Non-pigmented ciliary epithelial cell (primary cell): ENCODE results near the gene PGRMC2.
A peak's percentile ranks its signal among the peaks of the same experiment; 100 is the strongest.

Source experiments
- DNase-seq: peaks from one replicate; pipeline ENCODE4 v3.0.0-alpha.2; 2010; ENCODE audit warnings: low read depth

Gene PGRMC2

DNA sequence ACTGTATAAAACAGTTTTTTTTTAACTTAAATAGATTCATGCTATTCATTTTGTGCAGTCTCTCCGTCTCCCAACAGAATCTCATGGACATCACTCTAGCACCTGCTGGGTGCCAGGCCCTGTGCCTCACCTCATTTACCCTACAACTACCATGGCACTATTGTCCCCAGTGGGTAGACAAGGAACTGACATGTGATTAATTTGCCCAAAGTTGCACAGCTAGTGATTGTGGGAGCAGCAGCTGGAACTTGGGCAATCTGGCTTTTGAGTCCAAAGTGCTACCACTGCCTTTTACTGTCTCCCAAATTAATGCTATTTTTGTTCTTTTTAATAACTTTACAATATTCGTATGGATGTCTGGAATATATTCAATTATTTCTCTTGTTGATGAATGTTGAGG is 11.2 kb upstream of the PGRMC2 start:
- no peak for DNase-seq

DNA sequence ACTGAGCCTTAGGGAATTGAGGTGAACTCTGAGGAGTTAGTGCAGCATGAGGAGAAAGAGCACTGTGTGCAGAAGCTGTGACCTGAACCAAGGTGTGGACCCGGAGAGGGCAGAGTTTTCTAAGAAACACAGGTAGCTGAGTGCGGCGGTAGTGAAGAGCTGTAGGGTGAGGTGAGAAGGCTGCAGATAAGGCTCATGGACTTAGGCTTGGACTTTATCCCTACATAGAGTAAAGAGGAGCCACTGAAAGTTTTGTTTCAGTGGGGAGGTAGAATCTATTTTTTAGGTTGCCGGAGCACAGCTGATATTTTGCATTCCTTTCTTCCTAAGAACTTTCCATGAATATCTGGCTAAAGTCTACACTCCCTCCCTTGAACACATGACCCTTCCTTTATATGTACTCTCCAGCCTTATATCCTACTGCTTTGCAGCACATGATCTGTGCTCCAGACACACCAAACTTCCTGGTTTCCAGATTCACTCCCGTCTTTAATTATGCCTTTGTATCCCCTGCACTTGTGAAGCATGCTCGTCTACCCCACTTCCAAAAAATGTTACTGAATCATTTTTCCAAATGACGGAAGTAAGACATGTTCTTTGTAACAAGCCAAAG is 10.6 kb upstream of the PGRMC2 start:
- no peak for DNase-seq

DNA sequence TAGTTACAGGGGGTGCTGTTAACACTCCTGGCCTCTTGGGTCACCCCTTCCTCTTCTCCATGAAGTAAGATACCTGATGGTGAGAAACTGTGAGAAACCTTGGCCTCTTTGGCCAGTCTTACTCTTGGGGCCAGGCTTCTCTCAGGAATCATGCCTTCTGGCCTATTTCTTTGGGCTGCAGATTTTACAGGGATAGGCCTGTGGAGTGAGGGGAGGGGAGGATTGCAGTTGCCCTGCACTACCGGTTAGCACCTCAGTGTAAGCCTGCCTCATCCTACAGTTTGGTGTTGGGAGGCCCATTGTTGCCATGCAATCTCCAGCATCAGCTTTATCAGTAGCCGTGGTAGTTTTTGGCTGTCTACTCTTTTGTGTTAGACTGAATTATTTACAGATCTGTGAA is 7.6 kb upstream of the PGRMC2 start:
- no peak for DNase-seq

- no peak for DNase-seq
These were observed 6.9 kb upstream of the PGRMC2 start for GRCh38 chr4:128294464-128294863.

- DNase-seq, result no peak
These were observed 4.7 kb upstream of the PGRMC2 start for GRCh38 chr4:128292349-128292748.

DNA sequence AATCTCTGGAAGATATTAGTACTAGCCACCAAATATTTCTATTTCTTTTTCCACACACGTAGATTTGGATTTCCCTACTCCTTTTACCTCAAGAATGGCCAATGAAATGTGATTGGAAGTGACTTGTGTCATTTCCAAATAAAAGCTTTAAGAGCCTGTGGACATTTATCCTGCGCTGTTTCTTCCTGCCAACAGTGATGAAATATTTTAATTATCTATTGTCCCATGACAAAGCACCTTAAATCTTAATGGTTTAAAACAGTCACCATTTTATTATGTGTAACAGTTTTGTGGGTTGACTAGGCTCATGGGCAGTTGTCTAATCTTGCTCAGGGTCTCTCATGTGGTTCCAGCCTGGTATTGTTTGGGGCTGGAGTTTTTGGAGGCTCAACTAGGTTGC is 3.5 kb upstream of the PGRMC2 start:
- no peak for DNase-seq

DNA sequence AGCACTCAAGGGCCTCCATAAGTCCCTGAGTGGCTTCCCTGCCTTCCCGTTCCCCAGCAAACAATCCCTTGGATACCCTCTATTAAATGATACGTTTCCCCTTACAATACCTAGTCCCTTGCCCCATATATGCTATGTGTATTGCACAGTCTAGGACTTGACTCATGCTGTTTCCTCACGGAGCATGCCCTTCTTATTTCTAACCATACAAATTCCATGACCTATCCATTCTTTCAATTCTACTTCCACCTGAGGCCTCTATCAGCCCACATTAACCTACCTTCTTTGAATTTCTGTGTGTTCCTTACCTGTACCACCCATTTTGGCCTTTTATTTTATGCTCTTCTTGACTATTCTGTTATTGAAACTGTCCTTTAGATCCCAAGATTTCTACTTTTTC is 2.9 kb upstream of the PGRMC2 start:
- no peak for DNase-seq

GRCh38 chr4:128289523-128290158 is 2.0 kb upstream of the PGRMC2 start:
- DNase-seq, result no peak

- DNase-seq, result no peak
These were observed 1.1 kb upstream of the PGRMC2 start for GRCh38 chr4:128288689-128289106.

- peak; percentile 94 for DNase-seq
These were observed 467 bp upstream of the PGRMC2 start for GRCh38 chr4:128287871-128288688.

DNA sequence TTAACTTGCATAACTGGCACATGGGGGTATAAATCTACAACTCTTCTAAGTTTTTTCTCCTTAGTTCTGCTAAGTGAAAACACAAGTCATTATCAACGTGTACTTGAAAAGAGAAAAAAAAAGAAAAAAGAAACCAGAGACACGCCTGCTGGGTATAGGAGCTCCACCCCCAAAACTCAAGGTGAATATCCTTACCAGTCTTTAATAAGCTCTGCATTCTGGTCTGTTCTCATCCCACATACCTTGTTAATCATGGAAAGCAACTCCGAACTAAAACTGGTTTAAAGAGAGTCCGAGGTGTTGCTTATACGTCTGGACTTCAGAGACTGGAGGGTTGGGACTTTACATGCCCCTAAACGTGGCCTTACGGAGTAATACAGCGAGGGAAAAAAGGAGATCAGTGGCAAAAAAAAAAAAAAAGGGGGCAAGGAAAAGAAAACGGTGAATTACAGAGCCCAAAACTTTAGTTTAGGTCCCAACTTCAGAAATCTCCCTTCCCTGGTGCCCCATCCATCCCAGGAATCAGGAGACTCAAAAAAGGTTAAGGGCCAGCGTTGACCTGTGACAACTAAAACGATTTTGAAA is 1.0 kb downstream of the PGRMC2 start:
- DNase-seq, result no peak

- no peak for DNase-seq
These were observed 2.3 kb downstream of the PGRMC2 start for GRCh38 chr4:128285085-128285997.

DNA sequence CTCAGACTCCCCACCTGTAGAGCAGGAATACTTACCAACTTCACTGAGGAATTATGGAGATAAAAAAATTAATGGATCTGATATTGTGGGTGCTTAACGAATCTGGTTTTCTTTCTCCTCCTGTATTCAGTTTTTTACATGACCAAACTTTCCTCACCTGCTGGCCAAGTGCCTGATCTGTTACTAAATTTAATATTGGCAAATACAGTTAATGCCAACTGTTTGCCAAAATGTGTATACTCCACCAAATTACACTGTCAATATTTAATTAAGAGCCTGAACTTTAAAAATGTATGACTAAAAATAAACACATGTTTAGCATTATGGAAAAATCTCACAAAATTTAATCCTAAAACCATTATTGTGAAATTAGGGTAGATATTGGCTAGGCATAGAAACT is 3.3 kb downstream of the PGRMC2 start:
- no peak for DNase-seq

- DNase-seq, result no peak
These were observed 4.5 kb downstream of the PGRMC2 start for GRCh38 chr4:128283071-128283470.

GRCh38 chr4:128282516-128282915 is 5.1 kb downstream of the PGRMC2 start:
- no peak for DNase-seq

- DNase-seq, result no peak
These were observed 6.3 kb downstream of the PGRMC2 start for GRCh38 chr4:128281354-128281753.

- DNase-seq, result no peak
These were observed 7.9 kb downstream of the PGRMC2 start for GRCh38 chr4:128279624-128280225.

GRCh38 chr4:128277856-128278255 is 9.8 kb downstream of the PGRMC2 start:
- DNase-seq, result no peak

DNA sequence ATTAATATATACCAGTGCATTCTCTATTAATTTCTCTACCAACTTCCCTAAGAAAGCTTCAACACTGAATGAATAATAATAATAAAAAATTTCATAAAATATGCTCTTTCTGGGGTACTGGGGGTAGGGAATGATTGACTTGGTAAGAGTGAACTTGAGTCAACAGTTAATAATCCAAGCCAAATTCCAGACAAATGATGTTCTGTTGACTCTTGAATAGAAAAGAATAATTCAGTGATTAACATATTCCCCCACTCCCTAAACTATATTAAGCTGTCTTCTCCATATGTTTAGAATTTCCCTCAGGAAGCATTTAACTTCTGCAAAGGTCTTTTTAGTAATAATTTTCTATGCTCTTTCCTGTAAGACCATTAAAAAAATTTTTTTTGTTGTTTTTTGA is 12.3 kb downstream of the PGRMC2 start:
- DNase-seq, result no peak

- no peak for DNase-seq
These were observed 16.1 kb downstream of the PGRMC2 start for GRCh38 chr4:128271551-128271950.

DNA sequence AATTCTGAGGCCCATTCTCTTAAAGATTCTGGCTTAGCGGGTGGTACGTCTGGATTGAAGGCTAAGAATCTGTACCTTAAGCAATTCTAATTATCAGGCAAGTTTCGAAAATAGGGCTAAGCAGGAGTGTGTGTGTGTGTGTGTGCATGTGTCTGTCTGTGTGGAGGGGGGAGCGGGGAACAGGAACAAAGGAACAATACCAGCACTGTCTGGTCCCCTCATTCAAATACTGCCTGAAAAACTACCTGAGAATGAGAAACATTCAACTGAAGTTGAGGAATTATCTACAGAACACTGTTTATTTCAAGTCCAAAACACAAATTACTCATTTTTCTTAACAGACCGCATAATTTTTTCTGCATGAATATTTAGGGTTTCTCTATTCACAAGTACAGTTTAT is 18.6 kb downstream of the PGRMC2 start:
- no peak for DNase-seq
